H1 (cell line): Measurements from ENCODE around the gene GPALPP1. TPM values are rescaled to one million over a fixed set of nuclear protein-coding genes. Genes with fewer than 3 reads are reported as not detected.

Experiments used
- BCL11A ChIP-seq, 2 experiments: IDR thresholded peaks; one replicate each; pipeline ENCODE4 v1.6.1; 2011; ENCODE audit warnings: low read depth in 2 of 2, low read length in 2 of 2, mild to moderate bottlenecking in 2 of 2
- CBX5 ChIP-seq: fragments of 300-800, 300-1000 bp; sonication (generic); IDR thresholded peaks from 2 replicates; pipeline ENCODE4 v1.7.1; 2016; ENCODE audit warnings: antibody characterized with exemption, low read length, low read depth
- CHD2 ChIP-seq: IDR thresholded peaks from 2 replicates; pipeline ENCODE4 v1.6.1; 2012; ENCODE audit warnings: low read length, improper control_type of control experiment
- CREB1 ChIP-seq: IDR thresholded peaks from 2 replicates; pipeline ENCODE4 v1.6.1; 2012; ENCODE audit warnings: inconsistent platforms
- CTBP2 ChIP-seq: IDR thresholded peaks from 2 replicates; pipeline ENCODE4 v1.7.0; 2011; ENCODE audit warnings: borderline replicate concordance, mild to moderate bottlenecking, moderate library complexity, mixed read lengths, low read length; ENCODE audit not compliant: insufficient read depth, insufficient read length
- CTCF ChIP-seq, 3 experiments: IDR thresholded peaks; 1 replicate in 2 of 3; 2 replicates in 1 of 3; pipeline versions ENCODE4 v1.5.1 to v1.6.1; 2011; ENCODE audit warnings: low read length in 3 of 3, mild to moderate bottlenecking in 3 of 3, inconsistent platforms in 2 of 3, low read depth in 1 of 3, moderate library complexity in 1 of 3; ENCODE audit not compliant: insufficient read depth in 1 of 3; ENCODE audit errors: control extremely low read depth in 1 of 3
- RFX5 ChIP-seq: IDR thresholded peaks from 2 replicates; pipeline ENCODE4 v1.6.1; 2011; ENCODE audit warnings: low read depth, low read length, improper control_type of control experiment, borderline replicate concordance
- SIRT6 ChIP-seq: IDR thresholded peaks from one replicate; pipeline ENCODE4 v1.7.1; 2012; ENCODE audit warnings: low read length, inconsistent platforms
- SUZ12 ChIP-seq: fragments of 200-600 bp; sonication (generic); IDR thresholded peaks from 2 replicates; pipeline ENCODE4 v1.6.1; 2012; ENCODE audit warnings: mild to moderate bottlenecking, inconsistent platforms, low read length, moderate library complexity, mixed read lengths
- TAF7 ChIP-seq: optimal IDR thresholded peaks from 2 replicates; pipeline ENCODE3; 2011; ENCODE audit warnings: low read depth, mild to moderate bottlenecking, inconsistent platforms, low read length, moderate library complexity, borderline replicate concordance
- polyA plus RNA-seq, 7 experiments: library from polyadenylated mRNA; depleted of rRNA in 3 of 7; stranded (reverse) in 5 of 7; unstranded in 2 of 7; fragments of >200 nt in 5 of 7; fragments of 200-250 nt in 2 of 7; gene quantifications; 1 replicate in 5 of 7; 2 replicates in 1 of 7; 4 replicates in 1 of 7; pipeline versions ENCODE4 v1.2.1 to v1.2.3, GENCODE V29; 2011 to 2013; ENCODE audit warnings: missing spikeins in 2 of 7, mixed read lengths in 2 of 7
- total RNA-seq: library from RNA; stranded (reverse); fragmentation: NEBNext Ultra II Directional; extraction: Animal tissue kit (Norgen Biotek cat#: 25700); gene quantifications from 2 replicates; pipeline ENCODE4 v1.2.1, GENCODE V29; 2021

GPALPP1 gene
- total and polyA plus RNA-seq, 2 of the 8 experiments (the other 6 are each of a cell fraction or from before 2014, with no cell fraction given), result 8.5 to 26.1 TPM

GRCh38 chr13:44955406-44955805, 33.9 kb upstream of the GPALPP1 start (continued):
- TF ChIP-seq CTCF (IDR thresholded peaks at IDR 0.05; ENCODE audit: control extremely low read depth in 1 of 3, insufficient read depth in 1 of 3, low read depth in 1 of 3, low read length in 3 of 3) (no peak), CHD2 (no peak), CREB1 (no peak), CBX5 (no peak), TAF7 (no peak), SIRT6 (no peak), SUZ12 (no peak), BCL11A (IDR thresholded peaks at IDR 0.05; ENCODE audit: low read depth in 2 of 2, low read length in 2 of 2) (no peak), CTBP2 (no peak), RFX5 (no peak)
